ENCODE results near the gene CA4. TPM values are rescaled to one million over a fixed set of nuclear protein-coding genes. Genes with fewer than 3 reads are reported as not detected.
A peak's percentile ranks its signal among the peaks of the same experiment; 100 is the strongest.

The CA4 gene
- total and polyA plus RNA-seq, 9 of the 15 experiments (the other 6 are each of a cell fraction or from before 2014, with no cell fraction given) = 0.13 TPM; not detected in 7

DNA sequence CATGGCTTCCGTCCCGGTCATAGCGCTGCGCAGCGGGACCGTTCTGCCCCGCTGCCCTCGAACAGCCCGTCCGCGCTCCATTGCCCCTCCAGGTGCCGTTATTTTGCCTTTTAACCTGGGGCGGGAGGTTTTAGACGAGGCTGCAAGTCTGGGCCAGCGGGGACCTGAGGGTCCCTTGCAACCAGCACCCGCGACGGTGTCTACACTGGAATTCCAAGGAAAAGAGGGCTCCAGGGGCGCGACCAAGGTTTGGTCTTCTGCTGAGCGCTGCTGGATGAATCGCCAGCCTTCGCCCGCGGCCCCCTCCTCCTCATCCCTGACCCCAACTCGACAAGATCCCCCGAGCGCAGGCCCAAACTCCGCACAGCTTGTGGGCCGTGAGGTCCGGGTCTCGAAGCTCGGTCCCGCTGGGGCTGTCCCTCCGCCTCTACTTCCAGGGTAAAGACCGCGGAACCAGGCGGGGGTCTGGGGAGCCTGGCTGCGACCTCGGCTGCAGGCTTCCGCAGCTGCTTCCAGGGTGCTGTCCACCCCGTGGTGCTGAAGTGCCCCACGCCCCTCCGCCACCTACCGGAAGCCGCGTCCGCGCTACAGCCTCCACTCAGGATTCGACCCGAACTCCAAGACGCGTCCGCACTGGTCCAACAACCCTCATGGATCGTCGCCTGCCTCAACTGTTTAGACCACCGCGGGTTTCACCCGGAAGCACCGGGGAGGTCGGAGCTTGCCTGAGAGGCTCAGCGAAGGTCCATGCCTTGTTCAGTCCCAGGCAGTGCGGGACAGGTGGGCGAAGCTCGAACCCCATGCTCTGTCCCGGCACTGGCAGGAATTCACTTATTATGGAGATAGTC is 10.1 kb upstream of the CA4 start (continued):
- 0 out of 2 replicates have a peak, but pooled peaks have one; percentile 32 for TF ChIP-seq JUND (IDR thresholded peaks at IDR 0.05; ENCODE audit: borderline replicate concordance, low read depth, low read length)
- peak; percentile 21; the same call in 1 of the 3 replicates for TF ChIP-seq JUND (tag; IDR thresholded peaks at IDR 0.05; ENCODE audit: borderline replicate concordance, low read depth, low read length)
- peak; percentile 93 for TF ChIP-seq FOXK1 (CRISPR knock-in tag; IDR thresholded peaks at IDR 0.05; ENCODE audit: borderline replicate concordance)
- TF ChIP-seq MYBL2 (IDR thresholded peaks at IDR 0.05; ENCODE audit: low read depth) = no peak
- TF ChIP-seq MYBL2 (CRISPR knock-in tag; IDR thresholded peaks at IDR 0.05; ENCODE audit: borderline replicate concordance) = no peak; the same call in 1 of the 2 replicates
- TF ChIP-seq, protein P1, sequence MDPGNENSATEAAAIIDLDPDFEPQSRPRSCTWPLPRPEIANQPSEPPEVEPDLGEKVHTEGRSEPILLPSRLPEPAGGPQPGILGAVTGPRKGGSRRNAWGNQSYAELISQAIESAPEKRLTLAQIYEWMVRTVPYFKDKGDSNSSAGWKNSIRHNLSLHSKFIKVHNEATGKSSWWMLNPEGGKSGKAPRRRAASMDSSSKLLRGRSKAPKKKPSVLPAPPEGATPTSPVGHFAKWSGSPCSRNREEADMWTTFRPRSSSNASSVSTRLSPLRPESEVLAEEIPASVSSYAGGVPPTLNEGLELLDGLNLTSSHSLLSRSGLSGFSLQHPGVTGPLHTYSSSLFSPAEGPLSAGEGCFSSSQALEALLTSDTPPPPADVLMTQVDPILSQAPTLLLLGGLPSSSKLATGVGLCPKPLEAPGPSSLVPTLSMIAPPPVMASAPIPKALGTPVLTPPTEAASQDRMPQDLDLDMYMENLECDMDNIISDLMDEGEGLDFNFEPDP (CRISPR knock-in tag; IDR thresholded peaks at IDR 0.05) = no peak
- TF ChIP-seq CCNT2 (IDR thresholded peaks at IDR 0.05; ENCODE audit: borderline replicate concordance, extremely low read depth, insufficient read length, low read depth, low read length) = no peak
- TF ChIP-seq CEBPG (CRISPR knock-in tag; IDR thresholded peaks at IDR 0.05) = peak; percentile 51; the same call in 1 of the 2 replicates
- no peak for TF ChIP-seq CEBPG (tag; conservative IDR thresholded peaks at IDR 0.05 in 1 of 2, IDR thresholded peaks at IDR 0.05 in 1 of 2)
- peak; percentile 80 for TF ChIP-seq NCOA1 (IDR thresholded peaks at IDR 0.05; ENCODE audit: low read depth)
- TF ChIP-seq MAFK (IDR thresholded peaks at IDR 0.05; ENCODE audit: low read length) = no peak
- TF ChIP-seq MCM7 (IDR thresholded peaks at IDR 0.05) = no peak
- TF ChIP-seq, protein P2, sequence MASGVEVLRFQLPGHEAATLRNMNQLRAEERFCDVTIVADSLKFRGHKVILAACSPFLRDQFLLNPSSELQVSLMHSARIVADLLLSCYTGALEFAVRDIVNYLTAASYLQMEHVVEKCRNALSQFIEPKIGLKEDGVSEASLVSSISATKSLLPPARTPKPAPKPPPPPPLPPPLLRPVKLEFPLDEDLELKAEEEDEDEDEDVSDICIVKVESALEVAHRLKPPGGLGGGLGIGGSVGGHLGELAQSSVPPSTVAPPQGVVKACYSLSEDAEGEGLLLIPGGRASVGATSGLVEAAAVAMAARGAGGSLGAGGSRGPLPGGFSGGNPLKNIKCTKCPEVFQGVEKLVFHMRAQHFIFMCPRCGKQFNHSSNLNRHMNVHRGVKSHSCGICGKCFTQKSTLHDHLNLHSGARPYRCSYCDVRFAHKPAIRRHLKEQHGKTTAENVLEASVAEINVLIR (CRISPR knock-in tag; IDR thresholded peaks at IDR 0.05) = no peak
- TF ChIP-seq ZNF239 (CRISPR knock-in tag; IDR thresholded peaks at IDR 0.05) = no peak
- no peak for TF ChIP-seq GMEB1 (CRISPR knock-in tag; IDR thresholded peaks at IDR 0.05)
- TF ChIP-seq ZNF76 (CRISPR knock-in tag; IDR thresholded peaks at IDR 0.05; ENCODE audit: borderline replicate concordance) = no peak
- no peak for TF ChIP-seq COPS2 (conservative IDR thresholded peaks at IDR 0.05)
- TF ChIP-seq, protein P3, sequence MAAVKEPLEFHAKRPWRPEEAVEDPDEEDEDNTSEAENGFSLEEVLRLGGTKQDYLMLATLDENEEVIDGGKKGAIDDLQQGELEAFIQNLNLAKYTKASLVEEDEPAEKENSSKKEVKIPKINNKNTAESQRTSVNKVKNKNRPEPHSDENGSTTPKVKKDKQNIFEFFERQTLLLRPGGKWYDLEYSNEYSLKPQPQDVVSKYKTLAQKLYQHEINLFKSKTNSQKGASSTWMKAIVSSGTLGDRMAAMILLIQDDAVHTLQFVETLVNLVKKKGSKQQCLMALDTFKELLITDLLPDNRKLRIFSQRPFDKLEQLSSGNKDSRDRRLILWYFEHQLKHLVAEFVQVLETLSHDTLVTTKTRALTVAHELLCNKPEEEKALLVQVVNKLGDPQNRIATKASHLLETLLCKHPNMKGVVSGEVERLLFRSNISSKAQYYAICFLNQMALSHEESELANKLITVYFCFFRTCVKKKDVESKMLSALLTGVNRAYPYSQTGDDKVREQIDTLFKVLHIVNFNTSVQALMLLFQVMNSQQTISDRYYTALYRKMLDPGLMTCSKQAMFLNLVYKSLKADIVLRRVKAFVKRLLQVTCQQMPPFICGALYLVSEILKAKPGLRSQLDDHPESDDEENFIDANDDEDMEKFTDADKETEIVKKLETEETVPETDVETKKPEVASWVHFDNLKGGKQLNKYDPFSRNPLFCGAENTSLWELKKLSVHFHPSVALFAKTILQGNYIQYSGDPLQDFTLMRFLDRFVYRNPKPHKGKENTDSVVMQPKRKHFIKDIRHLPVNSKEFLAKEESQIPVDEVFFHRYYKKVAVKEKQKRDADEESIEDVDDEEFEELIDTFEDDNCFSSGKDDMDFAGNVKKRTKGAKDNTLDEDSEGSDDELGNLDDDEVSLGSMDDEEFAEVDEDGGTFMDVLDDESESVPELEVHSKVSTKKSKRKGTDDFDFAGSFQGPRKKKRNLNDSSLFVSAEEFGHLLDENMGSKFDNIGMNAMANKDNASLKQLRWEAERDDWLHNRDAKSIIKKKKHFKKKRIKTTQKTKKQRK (IDR thresholded peaks at IDR 0.05; ENCODE audit: borderline replicate concordance, low read depth, low read length) = no peak
- no peak for TF ChIP-seq TSC22D4 (tag; IDR thresholded peaks at IDR 0.05)
- no peak for TF ChIP-seq HDAC6 (IDR thresholded peaks at IDR 0.05; ENCODE audit: low read depth, low read length)
- no peak for TF ChIP-seq SUPT5H (IDR thresholded peaks at IDR 0.05)
